Measurements from ENCODE around the gene CNKSR1.

The CNKSR1 gene

GRCh38 chr1:26161415-26162219 lies 15.7 kb upstream of the CNKSR1 start:
- no peak for DNase-seq

GRCh38 chr1:26162220-26162709 lies 15.0 kb upstream of the CNKSR1 start:
- DNase-seq = no peak

- DNase-seq = no peak
These were observed 13.6 kb upstream of the CNKSR1 start for GRCh38 chr1:26163684-26164035.

DNA sequence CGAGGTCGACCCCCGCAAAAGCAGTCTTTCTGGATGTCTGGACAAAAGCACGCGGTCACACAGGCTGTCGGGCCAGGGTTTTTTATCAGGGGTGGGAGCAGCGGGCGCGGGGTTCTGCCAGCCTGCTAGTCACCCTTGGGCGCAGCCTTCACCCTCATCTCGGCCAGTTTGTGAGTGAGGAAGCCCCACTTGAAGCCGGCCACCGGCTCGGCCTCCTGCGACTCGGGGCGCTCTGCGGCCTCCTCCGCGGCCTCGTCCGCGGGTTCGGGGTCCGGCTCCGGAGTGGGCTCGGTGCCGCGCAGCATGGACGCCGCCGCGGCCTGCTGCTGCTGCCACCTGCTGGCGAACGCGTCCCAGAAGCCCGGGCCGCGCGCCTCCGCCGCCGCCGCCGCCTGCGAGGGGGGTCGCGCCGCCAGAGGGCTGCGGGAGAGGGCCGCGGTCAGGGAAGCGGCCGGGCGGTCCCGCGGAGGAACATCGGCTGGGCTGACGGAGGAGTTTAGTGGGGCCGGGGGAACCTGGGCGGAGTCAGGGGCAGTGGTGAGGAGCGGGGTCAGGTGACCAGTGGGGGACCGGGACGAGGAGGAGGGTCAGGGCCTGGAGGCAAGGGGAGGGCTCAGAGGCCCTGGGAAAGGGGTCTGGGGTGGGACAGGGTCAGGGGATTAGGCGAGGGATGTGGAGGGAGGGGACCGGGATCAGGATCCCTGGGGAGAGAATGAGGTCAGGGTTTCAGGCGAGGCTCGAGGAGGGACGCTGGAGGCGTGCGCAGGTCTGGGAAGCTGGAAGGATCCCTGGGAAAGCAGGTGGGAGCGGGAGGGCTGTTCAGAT lies 13.0 kb upstream of the CNKSR1 start:
- no peak for DNase-seq

GRCh38 chr1:26164861-26165842 lies 12.1 kb upstream of the CNKSR1 start:
- DNase-seq = no peak

DNA sequence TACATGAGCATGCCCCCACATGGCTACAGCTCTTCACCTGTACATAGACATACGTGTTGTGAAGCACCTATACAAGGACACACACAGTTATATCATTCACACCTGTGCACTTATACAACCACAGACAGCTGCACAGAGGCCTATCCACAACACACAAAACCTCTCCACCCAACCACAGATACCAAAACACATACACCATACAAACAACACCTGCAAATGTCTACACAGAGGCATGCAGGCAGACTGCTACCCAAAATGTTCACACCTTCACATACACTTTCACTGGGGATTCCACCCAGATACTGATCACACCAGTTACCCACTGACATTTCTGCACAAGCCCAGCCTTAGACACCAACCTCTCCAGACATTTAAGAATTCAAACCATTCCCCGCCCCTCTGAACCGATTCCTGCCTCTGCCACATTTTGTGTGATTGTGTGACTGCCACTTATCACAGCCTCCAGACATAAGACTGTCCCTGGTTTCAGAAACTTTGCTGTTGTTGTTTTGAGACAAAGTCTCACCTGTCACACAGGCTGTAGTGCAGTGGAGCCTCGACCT lies 10.5 kb upstream of the CNKSR1 start:
- DNase-seq = no peak

DNA sequence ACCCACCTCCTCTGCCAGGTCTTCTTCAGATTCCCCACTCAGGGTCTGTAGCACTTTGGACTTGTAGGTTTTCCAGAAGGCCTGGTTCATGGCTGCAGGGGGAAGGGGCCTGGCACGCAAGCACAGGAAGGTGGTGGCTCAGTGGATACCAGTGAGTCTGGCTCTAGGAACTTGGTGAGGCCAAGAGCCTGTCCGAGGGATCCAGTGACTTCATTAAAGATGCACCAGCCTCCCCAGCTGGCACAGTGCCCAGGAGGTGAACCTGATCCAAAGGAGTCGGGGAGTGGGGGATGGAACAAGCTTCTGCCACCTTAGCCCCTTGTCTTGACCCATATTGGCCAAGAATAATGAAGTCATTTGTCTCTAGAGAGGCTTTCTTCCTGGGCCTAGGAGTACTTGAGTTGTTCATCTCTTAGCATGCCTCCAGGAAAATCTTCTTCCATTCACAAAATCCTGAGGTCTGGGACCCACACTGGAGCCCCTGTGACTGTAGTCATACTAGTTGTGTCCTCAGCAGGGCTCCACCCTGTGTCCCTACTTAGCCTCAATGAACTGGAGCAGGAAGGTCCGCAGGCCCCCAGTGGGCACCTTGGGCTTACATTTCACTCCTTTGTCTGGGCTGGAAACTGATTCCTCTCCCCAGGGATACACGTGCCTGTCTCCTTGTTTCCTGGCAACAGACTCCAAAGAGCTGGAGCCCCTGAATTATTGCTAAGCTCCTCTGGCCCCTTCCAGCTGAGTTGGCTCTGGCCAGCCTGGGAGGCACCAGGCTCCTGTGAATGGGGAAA lies 8.7 kb upstream of the CNKSR1 start, which contains the start of gene C1orf232:
Gene C1orf232 (minus strand): TSS at position 554 of the 788 bp plus-strand sequence. CDS start 464 bp downstream, at position 90.
- DNase-seq = no peak

- no peak for DNase-seq
These were observed 8.1 kb upstream of the CNKSR1 start for GRCh38 chr1:26169198-26169554.

GRCh38 chr1:26169669-26170471 lies 7.4 kb upstream of the CNKSR1 start, which contains the start of gene ZNF593:
TSS of gene ZNF593 (plus strand) at chr1:26169908. CDS start at chr1:26169984, 76 bp downstream.
- peak; percentile 67 for DNase-seq

GRCh38 chr1:26170472-26170821 lies 6.8 kb upstream of the CNKSR1 start:
- DNase-seq = no peak

GRCh38 chr1:26171084-26172072 lies 5.9 kb upstream of the CNKSR1 start, which contains the start of gene ZNF593OS:
TSS of gene ZNF593OS (minus strand) at chr1:26171832. CDS start at chr1:26171661, 171 bp downstream.
- no peak for DNase-seq

DNA sequence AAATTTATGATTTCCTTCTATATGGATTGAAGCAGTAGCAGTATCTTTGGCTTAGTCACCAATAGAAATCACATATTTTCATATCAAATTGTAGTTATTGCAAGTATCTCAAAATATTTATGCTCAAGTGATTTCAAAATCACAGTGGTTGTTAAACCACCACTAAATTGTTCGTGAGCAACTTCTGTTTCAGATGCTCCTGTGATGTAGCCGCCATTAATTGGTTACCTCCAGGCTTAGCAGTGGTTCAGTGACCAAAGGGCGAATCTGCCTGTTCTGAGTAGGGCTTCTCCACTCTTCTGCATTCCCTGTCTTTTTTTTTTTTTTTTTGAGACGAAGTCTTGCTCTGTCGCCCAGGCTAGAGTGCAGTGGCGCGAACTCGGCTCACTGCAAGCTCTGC lies 1.9 kb upstream of the CNKSR1 start:
- no peak for DNase-seq

DNA sequence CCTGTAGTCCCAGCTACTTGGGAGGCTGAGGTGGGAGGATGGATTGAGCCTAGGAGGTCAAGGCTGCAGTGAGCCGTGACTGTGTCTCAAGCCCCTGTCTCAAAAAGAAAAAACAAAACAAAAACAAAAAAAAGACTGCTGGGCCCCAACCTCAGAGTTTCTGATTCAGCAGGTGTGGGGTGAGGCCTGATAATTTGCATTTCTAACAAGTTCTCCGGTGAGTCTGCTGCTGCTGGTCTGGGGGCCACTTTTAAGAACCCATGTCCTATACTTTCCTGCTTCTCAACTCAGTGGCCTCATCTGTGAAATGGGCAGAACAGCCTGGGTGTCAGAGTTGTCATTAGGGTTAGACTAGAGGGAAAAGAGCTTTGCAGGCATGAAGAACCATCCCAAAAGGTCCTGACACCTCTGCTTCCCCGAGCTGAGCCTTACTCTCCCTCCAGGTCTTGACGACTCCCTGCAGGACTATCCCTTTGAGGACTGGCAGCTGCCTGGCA lies 2.8 kb downstream of the CNKSR1 start:
- DNase-seq = no peak

DNA sequence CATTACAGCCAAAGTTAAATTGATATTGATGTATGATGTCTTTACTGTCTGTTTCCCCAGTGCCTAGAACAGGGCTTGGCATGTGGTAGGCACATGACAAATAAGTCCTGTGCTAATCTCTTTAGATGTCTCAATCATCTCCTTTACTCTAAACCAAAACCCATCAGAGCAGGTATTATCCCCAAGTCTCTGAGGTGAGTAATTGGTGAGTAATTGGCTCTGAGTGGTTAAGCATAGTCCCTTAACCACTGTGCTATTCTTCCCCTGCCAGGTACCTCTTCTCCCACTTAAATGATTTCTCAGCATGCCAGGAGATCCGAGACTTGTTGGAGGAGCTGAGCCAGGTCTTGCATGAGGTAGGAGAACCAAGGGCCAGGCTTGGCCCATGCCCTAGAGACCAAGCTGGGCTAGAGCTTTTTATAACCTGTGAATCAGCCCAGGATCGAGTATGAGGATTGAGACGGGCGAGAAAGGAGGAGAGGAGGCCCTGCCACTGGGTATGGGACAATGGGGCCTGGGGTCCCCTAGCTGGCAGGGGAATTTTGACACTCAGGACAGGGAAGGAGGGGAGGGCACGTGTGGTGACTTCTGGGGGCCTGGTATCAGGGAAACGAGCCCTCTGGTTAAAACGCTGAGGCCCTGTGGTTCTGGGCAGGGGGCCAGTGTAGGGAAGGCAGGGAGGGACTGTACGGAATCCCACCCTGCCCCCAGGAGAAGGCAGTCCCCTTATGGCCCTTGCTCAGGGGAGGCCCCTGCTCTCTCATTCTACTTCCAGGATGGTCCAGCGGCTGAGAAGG lies 4.5 kb downstream of the CNKSR1 start:
- DNase-seq = no peak

GRCh38 chr1:26182383-26182696 lies 5.0 kb downstream of the CNKSR1 start:
- no peak for DNase-seq

DNA sequence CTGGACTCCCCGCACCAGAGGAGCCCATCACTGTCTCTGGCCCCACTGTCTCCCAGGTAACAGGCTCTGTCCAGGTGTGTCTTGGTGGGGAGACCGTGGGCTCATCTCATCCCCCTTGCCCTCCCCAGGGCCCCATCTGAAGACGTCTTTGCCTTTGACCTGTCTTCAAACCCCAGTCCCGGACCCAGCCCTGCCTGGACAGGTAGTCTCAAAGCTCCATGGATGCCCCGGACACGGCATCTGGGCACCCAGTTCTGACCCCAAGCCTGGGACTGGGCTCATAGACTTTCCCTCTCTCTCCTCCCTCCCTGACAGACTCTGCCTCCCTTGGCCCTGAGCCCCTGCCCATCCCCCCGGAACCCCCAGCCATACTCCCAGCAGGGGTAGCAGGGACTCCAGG lies 6.8 kb downstream of the CNKSR1 start:
- DNase-seq = no peak

GRCh38 chr1:26184883-26185282 lies 7.6 kb downstream of the CNKSR1 start:
- no peak for DNase-seq

DNA sequence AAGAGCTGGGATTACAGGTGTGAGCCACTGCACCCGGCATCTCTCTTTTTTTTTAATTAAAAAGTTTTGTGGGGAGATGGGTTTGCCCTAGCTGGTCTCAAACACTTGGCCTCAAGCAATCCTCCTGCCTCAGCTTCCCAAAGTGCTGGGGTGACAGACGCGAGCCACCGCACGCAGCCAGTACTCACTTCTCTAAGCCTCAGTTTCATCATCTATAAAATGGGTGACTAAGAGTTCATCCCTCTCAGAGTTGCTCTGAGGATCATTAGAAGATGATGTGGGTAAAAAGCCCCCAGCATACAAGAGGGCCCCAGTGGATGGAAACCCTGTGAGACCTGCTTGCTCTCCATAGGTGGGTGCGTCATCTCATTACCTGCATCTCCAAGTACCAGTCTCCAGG lies 10.6 kb downstream of the CNKSR1 start:
- no peak for DNase-seq

All from SHP77 treated with DMSO at 0.1 percent for 48 hours (cell line).